Endothelial cell of umbilical vein (primary cell): Measurements from ENCODE around the gene ABCC1.

Source experiments
- CTCF ChIP-seq, 2 donors: IDR thresholded peaks; 1 replicate in 1 of 2; 2 replicates in 1 of 2; pipeline ENCODE4 v1.5.1; 2011; ENCODE audit warnings: low read length in 2 of 2, mild to moderate bottlenecking in 2 of 2, moderate library complexity in 2 of 2, control low read depth in 1 of 2, inconsistent platforms in 1 of 2, low read depth in 1 of 2; ENCODE audit not compliant: insufficient read depth in 1 of 2; ENCODE audit errors: extremely low read depth in 1 of 2
- EZH2 ChIP-seq: IDR thresholded peaks from 2 replicates; pipeline ENCODE4 v1.6.1; 2012; ENCODE audit warnings: borderline replicate concordance, low read depth, mild to moderate bottlenecking, moderate library complexity, low read length, inconsistent platforms; ENCODE audit not compliant: severe bottlenecking
- FOS ChIP-seq: IDR thresholded peaks from 2 replicates; pipeline ENCODE4 v1.6.1; 2011; ENCODE audit warnings: mild to moderate bottlenecking, low read length, moderate library complexity, borderline replicate concordance; ENCODE audit not compliant: insufficient read depth
- GATA2 ChIP-seq: IDR thresholded peaks from 2 replicates; pipeline ENCODE4 v1.7.0; 2011; ENCODE audit warnings: low read depth, mild to moderate bottlenecking, moderate library complexity, mixed read lengths, low read length; ENCODE audit not compliant: insufficient read length, insufficient read depth
- MAX ChIP-seq: IDR thresholded peaks from 2 replicates; pipeline ENCODE4 v1.6.1; 2011; ENCODE audit not compliant: insufficient read depth, insufficient read length
- MYC ChIP-seq: IDR thresholded peaks from one replicate; pipeline ENCODE4 v1.6.1; 2011; ENCODE audit warnings: mild to moderate bottlenecking, low read depth, low read length
- POLR2A ChIP-seq: IDR thresholded peaks from 2 replicates; pipeline ENCODE4 v1.6.1; 2012; ENCODE audit warnings: low read depth, mild to moderate bottlenecking, control low read depth, low read length
- POLR2AphosphoS5 ChIP-seq: IDR thresholded peaks from 2 replicates; pipeline ENCODE4 v1.6.1; 2012; ENCODE audit warnings: low read depth, mild to moderate bottlenecking, control low read depth, low read length, moderate library complexity; ENCODE audit not compliant: insufficient read depth

GRCh38 chr16:15948532-15949209 lies 745 bp upstream of the ABCC1 start:
- TF ChIP-seq POLR2AphosphoS5 (no peak), POLR2A (no peak), CTCF (IDR thresholded peaks at IDR 0.05; ENCODE audit: extremely low read depth in 1 of 2, insufficient read depth in 1 of 2, low read depth in 1 of 2, low read length in 2 of 2) (no peak), MYC (no peak), EZH2 (no peak), MAX (no peak), GATA2 (no peak), FOS (no peak)
